Breast epithelium (tissue), 4 donors: ENCODE data around the gene CLASP1. TPM values are rescaled to one million over a fixed set of nuclear protein-coding genes. Genes with fewer than 3 reads are reported as not detected.
A peak's percentile ranks its signal among the peaks of the same experiment; 100 is the strongest.

Source experiments
- DNase-seq, 2 donors: peaks; one replicate each; pipeline ENCODE4 v3.0.0-alpha.2; 2019; ENCODE audit warnings: low spot score in 2 of 2
- H3K27ac ChIP-seq, 2 donors: fragments of 200-600 bp; sonication (generic) in 1 of 2; one replicate each; pipeline ENCODE4 v1.5.1; 2016 to 2019; ENCODE audit warnings: mild to moderate bottlenecking in 1 of 2
- H3K27me3 ChIP-seq, 2 donors: fragments of 200-600 bp; sonication (generic) in 1 of 2; one replicate each; pipeline versions ENCODE4 v1.5.1 to v1.6.0; 2017 to 2019; ENCODE audit warnings: control low read depth in 1 of 2, mild to moderate bottlenecking in 1 of 2
- H3K36me3 ChIP-seq: fragments of 200-600 bp; one replicate; pipeline ENCODE4 v1.5.1; 2019
- H3K4me1 ChIP-seq, 2 donors: fragments of 200-600 bp; sonication (generic); one replicate each; pipeline ENCODE4 v1.5.1; 2016 to 2019; ENCODE audit warnings: control low read depth in 1 of 2
- H3K4me3 ChIP-seq, 3 donors: fragments of 200-600 bp; sonication (generic); 1 replicate in 2 of 3; 2 replicates in 1 of 3; pipeline ENCODE4 v1.5.1; 2016 to 2019; ENCODE audit warnings: mild to moderate bottlenecking in 3 of 3, moderate library complexity in 2 of 3
- H3K9me3 ChIP-seq, 2 donors: fragments of 200-600 bp; sonication (generic) in 1 of 2; one replicate each; pipeline ENCODE4 v1.5.1; 2016 to 2019; ENCODE audit warnings: control low read depth in 1 of 2
- CTCF ChIP-seq, 3 donors: fragments of 450-650 bp; IDR thresholded peaks; one replicate each; pipeline ENCODE4 v1.5.1; 2016 to 2017; ENCODE audit warnings: antibody characterized with exemption in 3 of 3, mild to moderate bottlenecking in 3 of 3, moderate library complexity in 3 of 3
- POLR2A ChIP-seq: fragments of 450-650 bp; IDR thresholded peaks from one replicate; pipeline ENCODE4 v1.6.1; 2016; ENCODE audit warnings: antibody characterized with exemption, mild to moderate bottlenecking, moderate library complexity
- POLR2AphosphoS5 ChIP-seq, 3 donors: sonication (generic); formaldehyde crosslinking; IDR thresholded peaks; one replicate each; pipeline ENCODE4 v1.6.1; 2017; ENCODE audit warnings: antibody characterized with exemption in 3 of 3
- intact Hi-C: fragments of 100-400 bp; cut with DNase I; formaldehyde crosslinking; loops from one replicate; pipeline ENCODE4 v1.15.1; 2023; ENCODE audit warnings: low total_unique reads
- total RNA-seq, 3 donors: library from RNA; depleted of rRNA; stranded (reverse); fragments of >200 nt; gene quantifications; one replicate each; pipeline ENCODE4 v1.1.0, GENCODE V29; 2016

The CLASP1 gene
- total RNA-seq, 3 donors from 2014 or later: 80.3 to 106 (median 98.7) TPM

GRCh38 chr2:121524685-121525425 is 124.4 kb downstream of the CLASP1 start:
- no peaks in the 10 kb centered on the region for H3K9me3 ChIP-seq
- intact Hi-C loops: no loop called here
- DNase-seq: no peak
- no peak overlapping the region for H3K4me3 ChIP-seq
- peaks cover 0 to 12% of the 10 kb centered on the region in 2 donors for H3K4me1 ChIP-seq
- TF ChIP-seq CTCF (IDR thresholded peaks at IDR 0.05) (no peak), POLR2AphosphoS5 (IDR thresholded peaks at IDR 0.05) (no peak), POLR2A (no peak)
- H3K36me3 ChIP-seq: no peaks in the 10 kb centered on the region
- no peaks in the 10 kb centered on the region for H3K27me3 ChIP-seq
- peak overlapping the region in 1 of 2 donors; percentile 35 for H3K27ac ChIP-seq

- no peak for DNase-seq
- Histone ChIP-seq H3K4me1 (peaks cover 0 to 5% of the 10 kb centered on the region in 2 donors), H3K27me3 (no peaks in the 10 kb centered on the region), H3K9me3 (no peaks in the 10 kb centered on the region), H3K4me3 (no peak overlapping the region), H3K36me3 (no peaks in the 10 kb centered on the region), H3K27ac (no peak overlapping the region)
- TF ChIP-seq POLR2A: no peak
- no peak for TF ChIP-seq POLR2AphosphoS5 (IDR thresholded peaks at IDR 0.05)
- no peak for TF ChIP-seq CTCF (IDR thresholded peaks at IDR 0.05)
- intact Hi-C loops: no loop called here
Measured at GRCh38 chr2:121521359-121521758, 127.9 kb downstream of the CLASP1 start.

- peaks cover 0 to 5% of the 10 kb centered on the region in 2 donors for H3K4me1 ChIP-seq
- H3K27me3 ChIP-seq: no peaks in the 10 kb centered on the region
- DNase-seq: no peak
- TF ChIP-seq POLR2A (no peak), POLR2AphosphoS5 (IDR thresholded peaks at IDR 0.05) (no peak), CTCF (IDR thresholded peaks at IDR 0.05) (no peak)
- intact Hi-C loops: no loop called here
- no peak overlapping the region for H3K4me3 ChIP-seq
- H3K9me3 ChIP-seq: no peaks in the 10 kb centered on the region
- peak overlapping the region in 1 of 2 donors; percentile 56 for H3K27ac ChIP-seq
- no peaks in the 10 kb centered on the region for H3K36me3 ChIP-seq
Measured at GRCh38 chr2:121520641-121520994, 128.6 kb downstream of the CLASP1 start.

- no peak for DNase-seq
- Histone ChIP-seq H3K9me3 (no peaks in the 10 kb centered on the region), H3K4me3 (no peak overlapping the region), H3K4me1 (peaks cover 0 to 5% of the 10 kb centered on the region in 2 donors), H3K27ac (peak overlapping the region in 1 of 2 donors; percentile 56), H3K36me3 (no peaks in the 10 kb centered on the region), H3K27me3 (no peaks in the 10 kb centered on the region)
- TF ChIP-seq CTCF (IDR thresholded peaks at IDR 0.05) (no peak), POLR2AphosphoS5 (IDR thresholded peaks at IDR 0.05) (no peak), POLR2A (no peak)
- intact Hi-C loops: no loop called here
Measured at GRCh38 chr2:121519732-121520640, 129.3 kb downstream of the CLASP1 start.

- TF ChIP-seq CTCF (IDR thresholded peaks at IDR 0.05): no peak
- TF ChIP-seq POLR2AphosphoS5 (IDR thresholded peaks at IDR 0.05): no peak
- TF ChIP-seq POLR2A: no peak
- no peaks in the 10 kb centered on the region for H3K9me3 ChIP-seq
- no peaks in the 10 kb centered on the region for H3K27me3 ChIP-seq
- peak overlapping the region in 1 of 2 donors; percentile 40 for H3K27ac ChIP-seq
- H3K4me1 ChIP-seq: peaks cover 0 to 5% of the 10 kb centered on the region in 2 donors
- no peaks in the 10 kb centered on the region for H3K36me3 ChIP-seq
- no peak overlapping the region for H3K4me3 ChIP-seq
- intact Hi-C loops: no loop called here
- DNase-seq: no peak
Measured at GRCh38 chr2:121519153-121519552, 130.1 kb downstream of the CLASP1 start.
